Peyer's patch (tissue), 4 donors: Measurements from ENCODE around the gene PLOD1.

ENCODE experiments used
- CTCF ChIP-seq, 6 experiments: fragments of 450-650 bp in 4 of 6; fragments of 200-600 bp in 2 of 6; sonication (generic) in 1 of 6; IDR thresholded peaks; one replicate each; pipeline ENCODE4 v1.5.1; 2017 to 2019; ENCODE audit warnings: antibody characterized with exemption in 6 of 6, mild to moderate bottlenecking in 3 of 6, moderate library complexity in 1 of 6
- POLR2A ChIP-seq, 2 donors: fragments of 450-650 bp; IDR thresholded peaks; one replicate each; pipeline ENCODE4 v1.5.1; 2017; ENCODE audit warnings: antibody characterized with exemption in 2 of 2, mild to moderate bottlenecking in 2 of 2, moderate library complexity in 2 of 2

GRCh38 chr1:11903210-11903609 lies 31.3 kb upstream of the PLOD1 start:
- TF ChIP-seq CTCF (IDR thresholded peaks at IDR 0.05) (no peak), POLR2A (IDR thresholded peaks at IDR 0.05) (no peak)
